HG03378 (cell line): ENCODE measurements around the gene MDP1.
"Not testable (repeated sequence)": the region's sequence is repeated elsewhere in the genome, so short reads cannot be mapped to it uniquely, and the experiment has no call there.

Source experiments
- ATAC-seq: cut with Tn5 transposase; IDR thresholded peaks from one replicate; pipeline ENCODE4 v1.9.1; 2021; ENCODE audit warnings: mild to moderate bottlenecking, moderate library complexity; ENCODE audit not compliant: unreplicated experiment

MDP1 gene

DNA sequence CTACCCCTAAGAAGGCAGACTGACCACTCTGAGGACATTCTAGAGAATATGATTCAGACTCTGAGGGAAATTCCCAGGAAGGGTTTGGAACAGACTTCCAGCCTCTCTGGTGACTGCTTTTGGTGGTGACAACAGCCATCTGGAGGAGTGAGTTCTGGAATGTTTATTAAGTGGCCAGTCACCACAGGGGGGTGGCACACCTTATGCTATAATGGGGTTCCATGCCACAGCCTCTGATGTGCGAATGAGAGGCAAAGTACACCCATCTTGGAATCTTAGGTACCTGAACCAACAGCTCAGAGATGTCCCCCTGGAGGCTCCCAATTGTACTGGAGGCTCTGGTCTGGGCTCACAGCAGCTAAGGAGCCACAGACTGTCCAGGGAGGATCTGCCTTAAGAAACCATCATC lies 36.0 kb upstream of the MDP1 start:
- ATAC-seq = no peak

DNA sequence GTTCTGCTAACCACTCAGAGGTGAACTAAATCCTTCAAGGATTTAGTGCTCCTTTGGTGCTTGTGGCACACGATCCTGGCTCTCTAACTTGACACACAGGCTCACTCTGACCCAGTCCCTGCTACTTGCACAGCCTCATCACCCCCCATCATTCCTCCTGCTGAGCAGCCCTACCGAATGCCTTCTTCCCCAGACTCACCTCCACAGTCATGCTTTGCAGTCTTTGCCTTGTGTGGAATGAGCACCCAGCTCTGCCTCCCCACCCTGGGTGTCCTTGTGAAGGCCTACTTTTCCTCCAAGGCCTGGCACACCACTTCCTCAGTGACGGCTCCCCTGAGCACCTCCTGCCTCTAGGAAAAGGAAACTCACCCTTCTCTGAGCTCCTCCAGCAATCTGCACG lies 34.5 kb upstream of the MDP1 start:
- ATAC-seq = no peak

GRCh38 chr14:24249230-24250021 lies 33.6 kb upstream of the MDP1 start:
- ATAC-seq = no peak

DNA sequence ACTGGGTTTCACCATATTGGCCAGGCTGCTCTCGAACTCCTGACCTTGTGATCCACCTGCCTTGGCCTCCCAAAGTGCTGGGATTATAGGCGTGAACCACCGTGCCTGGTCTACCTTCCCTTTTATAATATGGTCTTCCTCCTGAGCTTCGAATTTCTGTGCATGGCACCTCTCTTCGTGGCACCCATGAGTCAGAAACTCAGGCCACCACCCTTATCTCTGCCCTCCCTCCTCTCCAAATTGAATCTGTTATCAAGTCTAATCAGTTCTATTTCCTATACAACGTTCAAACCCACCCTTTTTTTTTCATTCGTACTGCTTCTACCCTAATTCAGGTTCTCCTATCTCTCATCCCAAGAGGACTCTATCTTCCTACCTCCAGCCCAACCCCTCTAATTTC lies 31.6 kb upstream of the MDP1 start:
- no peak for ATAC-seq

DNA sequence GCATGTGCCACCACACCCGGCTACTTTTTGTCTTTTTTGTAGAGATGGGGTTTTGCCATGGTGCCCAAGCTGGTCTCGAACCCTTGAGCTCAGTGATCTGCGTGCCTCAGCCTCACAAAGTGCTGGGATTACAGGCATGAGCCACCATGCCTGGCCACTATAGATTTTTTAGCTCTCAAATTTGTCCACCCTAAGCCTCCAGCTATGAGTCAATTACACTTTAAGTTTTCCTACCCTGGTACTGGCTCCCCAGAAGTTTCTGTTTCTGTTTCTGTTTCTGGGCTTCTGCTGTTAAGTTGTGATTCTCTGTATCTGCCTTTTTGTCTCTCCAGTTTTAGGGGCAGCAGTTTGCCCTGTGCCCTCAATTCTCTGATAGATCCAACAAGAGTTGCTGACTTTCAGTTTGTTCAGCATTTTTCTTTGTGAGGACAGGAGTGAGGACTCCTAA lies 30.9 kb upstream of the MDP1 start:
- ATAC-seq = peak; percentile 26

DNA sequence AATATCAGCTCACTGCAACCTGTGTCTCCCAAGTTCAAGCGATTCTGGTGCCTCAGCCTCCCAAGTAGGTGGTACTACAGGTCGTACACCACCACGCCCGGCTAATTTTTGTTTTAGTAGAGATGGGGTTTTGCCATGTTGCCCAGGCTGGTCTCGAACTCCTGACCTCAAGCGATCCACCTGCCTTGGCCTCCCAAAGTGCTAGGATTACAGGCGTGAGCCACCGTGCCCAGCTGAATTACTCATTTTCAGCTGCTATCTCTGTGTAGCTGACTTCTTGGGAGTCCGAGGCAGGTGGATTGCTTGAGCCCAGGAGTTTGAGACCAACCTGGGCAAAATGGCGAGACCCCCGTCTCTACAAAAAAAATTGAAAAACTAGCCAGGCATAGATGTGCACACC lies 29.5 kb upstream of the MDP1 start:
- ATAC-seq = not testable (repeated sequence)

GRCh38 chr14:24243336-24243836 lies 27.5 kb upstream of the MDP1 start:
- ATAC-seq = no peak

DNA sequence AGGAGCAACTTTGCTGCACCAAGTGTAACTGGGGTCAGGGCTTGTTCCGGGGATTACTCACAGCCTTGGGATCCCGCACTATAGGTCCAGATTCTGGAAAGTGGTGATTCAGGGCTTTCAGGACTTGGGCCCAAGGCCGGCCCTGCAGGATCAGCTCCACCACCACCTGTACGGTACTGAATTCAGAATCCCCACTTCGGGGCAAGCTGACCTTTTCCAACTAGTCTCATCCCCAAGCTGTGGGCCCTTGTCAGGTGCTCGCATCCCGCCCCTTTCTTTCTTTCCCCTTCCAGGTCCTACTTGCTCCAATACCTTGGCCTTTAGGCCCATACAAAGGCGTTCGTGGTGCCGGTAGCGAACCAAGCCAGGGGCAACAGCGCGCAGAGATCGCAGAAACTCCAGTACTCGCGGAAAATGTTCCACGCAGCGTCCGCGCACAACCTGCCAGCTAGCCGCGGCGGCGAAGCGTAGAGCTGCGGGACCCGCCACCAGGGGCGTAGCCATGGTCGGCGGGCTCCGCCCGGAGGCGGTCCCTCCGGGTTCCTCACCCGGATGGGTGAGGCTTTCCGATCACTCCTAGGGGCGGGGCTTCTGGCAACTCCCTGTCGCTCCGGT lies 26.1 kb upstream of the MDP1 start:
- peak; percentile 58 for ATAC-seq

DNA sequence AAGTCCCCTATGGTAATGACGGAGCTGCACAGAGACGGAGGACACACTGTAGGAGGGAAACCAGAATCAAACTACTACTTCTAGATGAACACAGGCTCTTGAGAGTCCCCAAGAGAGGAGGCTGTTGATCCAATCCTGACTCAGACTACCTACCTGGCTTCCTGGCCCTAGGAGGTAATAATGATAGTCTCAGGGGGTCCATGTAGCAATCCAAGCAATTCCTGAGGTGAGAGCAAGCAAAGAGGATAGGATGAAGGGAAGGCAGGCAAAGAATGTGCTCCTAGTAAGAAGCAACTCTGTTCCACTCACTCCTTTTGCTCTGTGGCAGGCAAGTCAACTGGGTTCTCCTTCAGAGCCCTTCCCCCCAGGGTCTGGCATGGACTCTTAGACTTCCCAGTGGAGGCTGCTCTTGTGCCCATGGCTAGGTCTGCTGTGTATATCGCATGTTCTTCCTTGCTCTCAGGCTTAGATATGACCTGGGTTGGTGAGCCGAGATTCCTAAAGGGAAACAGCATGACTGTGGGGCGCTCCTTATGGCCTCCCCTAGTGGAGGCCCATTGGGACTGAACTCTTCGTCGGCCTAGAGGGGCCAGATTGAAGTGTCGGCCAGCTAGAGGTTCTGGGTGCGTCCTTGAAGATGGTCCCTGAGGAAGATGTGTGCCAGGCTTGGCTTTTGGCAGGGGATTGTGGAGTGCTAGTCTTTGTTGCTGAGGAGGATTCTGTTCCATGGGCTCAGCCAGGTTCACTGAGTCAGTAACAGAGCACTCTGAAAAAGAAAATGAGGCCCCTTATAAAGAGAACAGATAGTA lies 24.4 kb upstream of the MDP1 start:
- ATAC-seq = no peak

DNA sequence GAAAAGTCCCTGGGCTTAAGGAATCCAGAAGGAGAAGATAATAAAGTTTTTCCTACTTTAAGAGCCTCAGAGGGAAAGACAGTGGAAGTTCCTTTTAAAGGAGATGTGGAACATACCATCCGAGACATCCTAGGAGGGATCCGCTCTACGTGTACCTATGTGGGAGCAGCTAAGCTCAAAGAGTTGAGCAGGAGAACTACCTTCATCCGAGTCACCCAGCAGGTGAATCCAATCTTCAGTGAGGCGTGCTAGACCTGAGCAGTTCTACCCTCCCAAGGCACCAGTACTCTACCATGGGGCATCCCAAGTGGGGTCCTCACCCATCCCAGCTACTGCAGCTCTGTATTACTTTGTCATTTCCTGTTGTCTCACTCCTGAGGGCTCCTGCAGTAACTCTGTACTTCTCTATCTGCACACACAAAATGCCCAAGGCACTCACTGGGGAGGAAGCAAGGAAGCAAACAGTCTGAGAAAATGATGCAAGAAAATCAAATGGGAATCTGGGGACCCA lies 22.7 kb upstream of the MDP1 start:
- no peak for ATAC-seq

DNA sequence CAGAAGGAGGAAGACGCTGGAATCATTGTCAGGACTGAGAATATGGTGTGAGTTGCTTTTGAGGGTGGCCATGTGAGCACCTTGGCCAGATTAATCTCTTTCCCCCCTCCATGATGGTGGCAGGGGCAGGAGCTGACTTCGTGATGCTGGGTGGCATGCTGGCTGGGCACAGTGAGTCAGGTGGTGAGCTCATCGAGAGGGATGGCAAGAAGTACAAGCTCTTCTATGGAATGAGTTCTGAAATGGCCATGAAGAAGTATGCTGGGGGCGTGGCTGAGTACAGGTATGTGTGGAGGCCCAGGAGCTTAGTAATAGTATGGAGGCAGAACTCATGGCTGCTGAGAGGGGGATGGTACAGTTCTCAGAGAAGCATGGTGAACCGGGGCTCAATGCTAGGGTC lies 22.3 kb upstream of the MDP1 start:
- no peak for ATAC-seq

- no peak for ATAC-seq
Observed at GRCh38 chr14:24237463-24237955, 21.6 kb upstream of the MDP1 start.

- no peak for ATAC-seq
Observed at GRCh38 chr14:24236689-24237462, 21.0 kb upstream of the MDP1 start.

DNA sequence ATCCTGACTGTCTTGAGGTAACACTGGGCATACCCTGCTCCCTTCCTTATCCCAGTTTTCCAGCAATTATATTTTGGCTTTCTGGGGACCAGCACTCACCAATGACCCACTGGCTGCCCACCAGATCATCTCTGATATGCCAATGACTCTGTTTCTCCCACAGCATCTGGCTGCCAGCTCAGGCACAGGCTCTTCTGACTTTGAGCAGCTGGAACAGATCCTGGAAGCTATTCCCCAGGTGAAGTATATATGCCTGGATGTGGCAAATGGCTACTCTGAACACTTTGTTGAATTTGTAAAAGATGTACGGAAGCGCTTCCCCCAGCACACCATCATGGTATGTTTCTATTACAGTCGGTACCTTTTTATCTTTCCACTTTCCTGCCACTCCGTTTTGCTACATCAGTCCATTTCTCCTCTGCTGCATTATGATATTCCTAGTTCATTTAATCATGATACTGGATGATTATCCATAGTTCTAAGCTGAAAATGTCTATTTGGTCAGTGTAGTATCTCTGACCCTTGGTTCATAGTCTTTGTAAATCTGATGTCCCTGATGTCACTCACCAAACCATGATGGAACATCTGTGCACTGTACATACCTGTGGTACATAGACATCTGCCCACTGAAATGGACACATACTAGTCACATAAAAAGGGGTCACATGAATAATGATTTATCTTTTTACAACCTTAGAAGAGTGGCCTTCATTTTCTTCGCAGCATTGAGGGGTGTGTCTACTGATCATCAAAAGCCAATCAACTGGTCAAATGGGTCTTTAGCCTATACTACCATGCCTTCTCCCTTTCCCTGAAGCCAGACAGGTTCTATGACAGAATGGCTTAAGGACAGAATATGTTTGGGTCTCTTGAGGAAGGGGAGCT lies 20.2 kb upstream of the MDP1 start:
- no peak for ATAC-seq

DNA sequence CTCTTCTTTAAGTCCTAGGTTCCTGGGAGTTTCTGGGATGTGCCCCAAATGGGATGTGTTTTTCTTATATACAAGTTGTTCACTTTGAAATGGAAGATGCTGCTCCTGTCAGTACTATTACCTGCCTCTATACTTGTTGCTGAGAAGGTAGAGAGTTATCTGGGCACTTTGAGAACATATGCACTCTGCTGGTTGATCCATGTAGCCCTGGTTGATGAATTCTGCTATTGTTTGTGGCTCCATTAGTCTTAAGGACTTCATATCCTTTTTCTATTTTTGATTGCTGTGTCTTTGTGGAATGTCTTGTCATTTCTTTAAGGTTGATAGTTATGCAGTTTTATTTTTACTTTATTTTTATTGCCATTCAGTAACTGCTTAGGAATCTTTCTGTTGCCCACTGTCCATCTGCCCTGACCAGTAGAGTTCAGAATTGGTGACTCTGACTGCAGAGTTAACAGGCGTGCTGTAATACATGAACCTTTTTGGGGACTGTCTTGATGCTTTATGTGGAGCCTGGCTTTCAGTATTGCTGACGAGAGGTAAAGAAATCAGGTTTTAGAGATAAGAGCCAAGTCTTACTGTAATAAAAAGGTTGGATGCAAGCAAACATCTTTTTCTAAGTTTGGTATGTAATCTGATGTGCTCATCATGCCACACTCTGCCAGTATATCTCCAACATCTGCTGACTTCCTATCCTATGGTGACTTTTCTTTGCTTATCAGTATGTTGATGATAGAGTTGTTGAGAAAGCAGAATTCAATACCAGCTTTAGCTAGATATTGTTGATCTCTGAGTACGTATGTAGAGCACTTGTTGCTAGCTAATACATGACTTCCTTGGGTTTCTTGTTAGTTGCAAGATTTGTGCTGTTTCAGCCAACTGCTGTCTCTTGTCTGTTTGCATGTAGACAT lies 18.5 kb upstream of the MDP1 start:
- no peak for ATAC-seq

GRCh38 chr14:24233538-24233866 lies 17.6 kb upstream of the MDP1 start:
- ATAC-seq = no peak

DNA sequence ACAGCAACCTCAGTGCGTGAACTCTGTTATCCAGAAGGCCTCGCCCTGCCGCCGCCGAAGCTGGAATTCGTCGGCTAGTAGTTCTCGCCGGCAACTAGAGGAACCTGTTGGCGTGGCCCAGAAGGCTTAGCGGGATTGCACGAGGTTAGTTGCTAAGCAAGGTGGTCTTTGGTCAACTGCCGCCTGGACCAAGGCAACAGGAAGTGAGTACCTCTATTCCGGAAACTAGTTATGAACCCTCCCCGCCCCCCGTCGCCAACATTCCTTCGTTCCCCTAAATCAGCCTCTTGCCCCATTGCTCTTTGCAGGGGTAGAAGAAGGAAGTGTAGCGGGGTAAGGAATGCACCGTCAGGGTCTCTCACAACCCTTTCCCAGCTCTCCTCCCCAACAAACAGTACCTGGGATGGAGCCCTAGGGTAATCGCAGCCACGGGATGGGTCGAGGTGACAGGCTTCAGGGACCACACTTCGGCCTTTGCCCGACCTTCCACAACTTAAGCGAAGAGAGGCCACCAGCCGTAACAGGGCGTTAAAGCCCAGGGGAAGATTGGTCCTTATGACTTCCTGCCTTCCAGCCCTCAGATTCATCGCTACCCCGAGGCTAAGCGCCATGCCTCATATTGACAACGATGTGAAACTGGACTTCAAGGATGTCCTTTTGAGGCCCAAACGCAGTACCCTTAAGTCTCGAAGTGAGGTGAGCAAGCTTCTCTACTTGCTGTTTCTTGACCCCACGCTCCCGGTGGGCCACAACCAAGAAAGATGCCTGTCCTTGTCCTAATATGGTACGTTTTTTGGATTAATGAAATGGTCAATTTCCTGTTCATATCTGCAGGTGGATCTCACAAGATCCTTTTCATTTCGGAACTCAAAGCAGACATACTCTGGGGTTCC lies 17.0 kb upstream of the MDP1 start, which contains the start of gene GMPR2:
TSS of gene GMPR2 (plus strand) at position 285 of the 893 bp plus-strand sequence. CDS start at position 610, 325 bp downstream.
- ATAC-seq = peak; percentile 43
